Trophoblast cell (in vitro differentiated cells and primary cell): ENCODE data around the gene IER3.
A peak's percentile ranks its signal among the peaks of the same experiment; 100 is the strongest.
"Not testable (repeated sequence)": the region's sequence is repeated elsewhere in the genome, so short reads cannot be mapped to it uniquely, and the experiment has no call there.

Source experiments
- DNase-seq, 2 donors: peaks; one replicate each; pipeline ENCODE4 v3.0.0-alpha.2; 2016
- H2AFZ ChIP-seq: 2 replicates; pipeline ENCODE4 v1.6.1; 2013; ENCODE audit warnings: low read length, moderate library complexity, mild to moderate bottlenecking; ENCODE audit not compliant: insufficient read depth, poor library complexity
- H2AK5ac ChIP-seq: 2 replicates; pipeline ENCODE4 v1.6.1; 2013; ENCODE audit warnings: mild to moderate bottlenecking, low read length
- H2BK120ac ChIP-seq: 2 replicates; pipeline ENCODE4 v1.6.1; 2013; ENCODE audit warnings: low read length, mild to moderate bottlenecking, moderate library complexity; ENCODE audit not compliant: insufficient read depth, poor library complexity
- H2BK12ac ChIP-seq: 2 replicates; pipeline ENCODE4 v1.6.1; 2013; ENCODE audit warnings: mild to moderate bottlenecking, low read length, moderate library complexity
- H2BK5ac ChIP-seq: 2 replicates; pipeline ENCODE4 v1.6.1; 2013; ENCODE audit warnings: low read length, low read depth, moderate library complexity, mild to moderate bottlenecking; ENCODE audit not compliant: poor library complexity
- H3K14ac ChIP-seq: 2 replicates; pipeline ENCODE4 v1.6.1; 2013; ENCODE audit warnings: mild to moderate bottlenecking, low read length
- H3K18ac ChIP-seq: 2 replicates; pipeline ENCODE4 v1.6.1; 2013; ENCODE audit warnings: mild to moderate bottlenecking, low read length
- H3K23ac ChIP-seq: 2 replicates; pipeline ENCODE4 v1.6.1; 2013; ENCODE audit warnings: low read length
- H3K27ac ChIP-seq: 2 replicates; pipeline ENCODE4 v1.5.1; 2013; ENCODE audit warnings: low read depth, mild to moderate bottlenecking, inconsistent platforms, low read length, moderate library complexity
- H3K27me3 ChIP-seq: 2 replicates; pipeline ENCODE4 v1.6.1; 2013; ENCODE audit warnings: inconsistent platforms, mild to moderate bottlenecking, low read length, moderate library complexity; ENCODE audit not compliant: insufficient read depth
- H3K36me3 ChIP-seq, 2 experiments: 1 replicate in 1 of 2; 2 replicates in 1 of 2; pipeline ENCODE4 v1.6.1; 2013; ENCODE audit warnings: low read length in 2 of 2, mild to moderate bottlenecking in 2 of 2, moderate library complexity in 1 of 2; ENCODE audit not compliant: insufficient read depth in 2 of 2, control insufficient read depth in 1 of 2
- H3K4ac ChIP-seq: 2 replicates; pipeline ENCODE4 v1.6.1; 2013; ENCODE audit warnings: low read depth, mild to moderate bottlenecking, low read length, moderate library complexity
- H3K4me1 ChIP-seq, 2 experiments: 1 replicate in 1 of 2; 2 replicates in 1 of 2; pipeline ENCODE4 v1.6.1; 2013; ENCODE audit warnings: low read length in 2 of 2, mild to moderate bottlenecking in 2 of 2, moderate library complexity in 1 of 2; ENCODE audit not compliant: insufficient read depth in 2 of 2, control insufficient read depth in 1 of 2
- H3K4me2 ChIP-seq: 2 replicates; pipeline ENCODE4 v1.6.1; 2013; ENCODE audit warnings: inconsistent platforms, mild to moderate bottlenecking, low read length, moderate library complexity
- H3K4me3 ChIP-seq: 2 replicates; pipeline ENCODE4 v1.5.1; 2013; ENCODE audit warnings: mild to moderate bottlenecking, low read depth, low read length, inconsistent platforms
- H3K79me1 ChIP-seq: one replicate; pipeline ENCODE4 v1.6.1; 2013; ENCODE audit warnings: low read length
- H3K79me2 ChIP-seq: 2 replicates; pipeline ENCODE4 v1.6.1; 2013; ENCODE audit warnings: low read length, mild to moderate bottlenecking; ENCODE audit not compliant: control insufficient read depth, insufficient read depth, poor library complexity
- H3K9ac ChIP-seq: 2 replicates; pipeline ENCODE4 v1.6.1; 2013; ENCODE audit warnings: mild to moderate bottlenecking, low read length
- H3K9me3 ChIP-seq: 2 replicates; pipeline ENCODE4 v1.6.1; 2013; ENCODE audit warnings: low read depth, mild to moderate bottlenecking, control low read depth, inconsistent platforms, low read length; ENCODE audit not compliant: insufficient read depth
- H4K12ac ChIP-seq: 2 replicates; pipeline ENCODE4 v1.6.1; 2013; ENCODE audit warnings: low read depth, mild to moderate bottlenecking, low read length, moderate library complexity
- H4K8ac ChIP-seq: 2 replicates; pipeline ENCODE4 v1.6.1; 2013; ENCODE audit warnings: low read depth, mild to moderate bottlenecking, low read length, moderate library complexity
- H4K91ac ChIP-seq: one replicate; pipeline ENCODE4 v1.6.1; 2013; ENCODE audit warnings: low read depth, mild to moderate bottlenecking, low read length, moderate library complexity
- WGBS: extraction: QIAGEN DNeasy Blood & Tissue Kit; methylation state at CpG from one replicate; pipeline ENCODE4 v1.1.7; 2013; ENCODE audit warnings: missing lambda C conversion rate; ENCODE audit not compliant: insufficient read length, insufficient coverage; ENCODE audit errors: extremely low coverage; 5-methylcytosine and 5-hydroxymethylcytosine counted together

Gene IER3

GRCh38 chr6:30760549-30760948 lies 16.2 kb upstream of the IER3 start:
- no CpG with 5 or more reads among the region's 8 CpGs for WGBS

DNA sequence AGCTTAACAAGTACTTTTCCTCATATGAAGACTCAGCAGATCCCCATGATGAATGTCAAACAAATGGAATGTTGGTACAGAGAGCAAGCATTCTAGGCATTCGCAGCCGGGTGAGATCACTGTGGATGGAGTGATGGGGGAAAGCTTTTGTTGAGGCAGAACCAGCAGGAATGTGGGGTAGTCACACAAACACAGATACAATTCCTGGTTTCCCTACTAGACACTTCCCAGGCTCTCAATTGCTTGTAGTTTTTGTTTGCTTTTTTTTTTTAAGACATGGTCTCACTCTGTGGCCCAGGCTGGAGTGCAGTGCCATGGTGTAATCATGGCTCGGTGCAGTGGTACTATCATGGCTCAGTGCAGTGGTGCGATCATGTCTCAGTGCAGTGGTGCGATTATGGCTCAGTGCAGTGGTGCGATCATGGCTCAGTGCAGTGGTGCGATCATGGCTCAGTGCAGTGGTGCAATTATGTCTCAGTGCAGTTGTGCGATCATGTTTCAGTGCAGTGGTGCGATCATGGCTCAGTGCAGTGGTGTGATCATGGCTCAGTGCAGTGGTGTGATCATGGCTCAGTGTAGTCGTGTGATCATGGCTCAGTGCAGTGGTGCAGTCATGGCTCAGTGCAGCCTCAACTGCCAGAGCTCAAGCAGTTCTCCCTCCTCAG lies 15.4 kb upstream of the IER3 start:
- peaks cover 55% of the 10 kb centered on the region for H3K79me1 ChIP-seq
- H3K27me3 ChIP-seq: no peaks in the 10 kb centered on the region
- H3K9ac ChIP-seq: no peak overlapping the region
- H3K18ac ChIP-seq: peak overlapping the region; percentile 98
- H3K4me3 ChIP-seq: peak overlapping the region; percentile 50
- peak overlapping the region; percentile 98 for H4K91ac ChIP-seq
- peak; percentile 86 to 92 for DNase-seq
- H2AK5ac ChIP-seq: peak overlapping the region; percentile 99
- peak overlapping the region; percentile 5 for H3K23ac ChIP-seq
- H3K4me2 ChIP-seq: no peak overlapping the region
- peak overlapping the region; percentile 97 for H3K14ac ChIP-seq
- H3K9me3 ChIP-seq: peaks cover 3% of the 10 kb centered on the region
- peaks cover 20 to 28% of the 10 kb centered on the region in 2 experiments for H3K4me1 ChIP-seq
- H2BK12ac ChIP-seq: peak overlapping the region; percentile 100
- peak overlapping the region; percentile 93 for H2AFZ ChIP-seq
- H3K4ac ChIP-seq: peak overlapping the region; percentile 85
- peaks cover 13% of the 10 kb centered on the region for H3K79me2 ChIP-seq
- no peaks in the 10 kb centered on the region for H3K36me3 ChIP-seq
- H4K12ac ChIP-seq: peak overlapping the region; percentile 9
- H3K27ac ChIP-seq: peak overlapping the region; percentile 96
- WGBS: no CpG with 5 or more reads among the region's 10 CpGs
- peak overlapping the region; percentile 99 for H2BK120ac ChIP-seq
- peak overlapping the region; percentile 72 for H4K8ac ChIP-seq
- H2BK5ac ChIP-seq: peak overlapping the region; percentile 98

More at GRCh38 chr6:30760549-30760948, 16.2 kb upstream of the IER3 start:
- H2BK12ac ChIP-seq: peak overlapping the region; percentile 82
- H4K91ac ChIP-seq: peak overlapping the region; percentile 92
- H4K8ac ChIP-seq: peak overlapping the region; percentile 40
- no peaks in the 10 kb centered on the region for H3K27me3 ChIP-seq
- no peak overlapping the region for H3K4ac ChIP-seq
- peak in 1 of 2 donors; percentile 31 for DNase-seq
- no peak overlapping the region for H3K4me2 ChIP-seq
- peak overlapping the region; percentile 90 for H2BK5ac ChIP-seq
- no peak overlapping the region for H3K9ac ChIP-seq
- H3K14ac ChIP-seq: peak overlapping the region; percentile 55
- no peak overlapping the region for H3K23ac ChIP-seq
- peaks cover 3% of the 10 kb centered on the region for H3K9me3 ChIP-seq
- H3K18ac ChIP-seq: no peak overlapping the region
- H2AFZ ChIP-seq: no peak overlapping the region
- H2BK120ac ChIP-seq: peak overlapping the region; percentile 73
- H3K4me3 ChIP-seq: no peak overlapping the region
- H3K79me1 ChIP-seq: peaks cover 52% of the 10 kb centered on the region
- peaks cover 13% of the 10 kb centered on the region for H3K79me2 ChIP-seq
- H4K12ac ChIP-seq: no peak overlapping the region
- no peak overlapping the region for H2AK5ac ChIP-seq
- H3K4me1 ChIP-seq: peaks cover 20 to 30% of the 10 kb centered on the region in 2 experiments
- no peaks in the 10 kb centered on the region for H3K36me3 ChIP-seq
- H3K27ac ChIP-seq: peak overlapping the region; percentile 58

DNA sequence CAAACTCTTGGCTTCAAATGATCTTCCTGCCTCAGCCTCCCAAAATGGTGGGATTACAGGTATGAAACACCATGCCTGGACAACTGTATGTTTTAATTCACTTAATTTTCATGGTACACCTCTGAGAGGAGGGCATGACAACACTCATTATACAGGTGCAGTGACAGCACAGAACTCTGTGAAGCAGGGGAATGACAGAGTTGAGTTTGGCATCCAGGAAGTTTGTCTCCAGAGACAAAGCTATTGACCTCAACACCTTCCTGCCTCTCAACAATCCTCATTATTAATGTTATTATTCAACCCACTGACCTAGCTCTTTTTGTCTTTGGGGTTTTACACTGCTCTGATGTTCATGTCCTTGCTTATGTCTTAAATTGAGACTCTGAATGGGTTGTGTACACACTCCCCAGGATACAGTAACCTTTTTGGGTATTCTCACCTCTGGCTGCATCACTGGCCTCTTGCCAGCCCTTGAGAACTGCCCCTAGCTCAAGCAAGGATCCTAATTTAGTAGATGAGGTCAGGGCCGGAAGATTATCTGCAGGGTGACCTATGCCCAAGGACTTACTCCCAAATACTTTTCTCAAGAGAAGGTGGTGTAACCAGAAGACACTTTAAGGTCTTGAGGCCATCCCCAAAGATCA lies 13.0 kb upstream of the IER3 start:
- WGBS: no CpG with 5 or more reads among the region's 1 CpG
- Histone ChIP-seq H2AFZ (no peak overlapping the region), H3K79me2 (peaks cover 13% of the 10 kb centered on the region), H3K4me1 (peaks cover 20 to 25% of the 10 kb centered on the region in 2 experiments), H4K8ac (no peak overlapping the region), H4K91ac (peak overlapping the region; percentile 59), H3K79me1 (peaks cover 51% of the 10 kb centered on the region), H2BK120ac (peak overlapping the region; percentile 52), H3K4me3 (no peak overlapping the region), H4K12ac (no peak overlapping the region), H3K27me3 (no peaks in the 10 kb centered on the region), H3K4me2 (no peak overlapping the region), H3K14ac (peak overlapping the region; percentile 9), H3K4ac (no peak overlapping the region), H2BK5ac (peak overlapping the region; percentile 52), H2AK5ac (no peak overlapping the region), H3K36me3 (no peaks in the 10 kb centered on the region), H2BK12ac (peak overlapping the region; percentile 78), H3K23ac (no peak overlapping the region), H3K18ac (no peak overlapping the region), H3K9me3 (peaks cover 3% of the 10 kb centered on the region), H3K27ac (no peak overlapping the region), H3K9ac (no peak overlapping the region)
- DNase-seq: no peak

GRCh38 chr6:30756405-30757003 lies 12.2 kb upstream of the IER3 start:
- H3K9ac ChIP-seq, DNase-seq, H3K4ac ChIP-seq, H3K27me3 ChIP-seq, H2AK5ac ChIP-seq, H3K27ac ChIP-seq, H3K14ac ChIP-seq, H3K23ac ChIP-seq, H3K18ac ChIP-seq, H2AFZ ChIP-seq, H4K12ac ChIP-seq, H2BK12ac ChIP-seq, H2BK5ac ChIP-seq, H3K4me2 ChIP-seq, H4K8ac ChIP-seq, H3K9me3 ChIP-seq, H3K4me3 ChIP-seq, H3K36me3 ChIP-seq: not testable (repeated sequence)
- Histone ChIP-seq H3K79me2 (peaks cover 13% of the 10 kb centered on the region), H3K4me1 (peaks cover 27 to 31% of the 10 kb centered on the region in 2 experiments), H3K79me1 (peaks cover 53% of the 10 kb centered on the region), H4K91ac (peak overlapping the region; percentile 65), H2BK120ac (peak overlapping the region; percentile 59)
- no CpG with 5 or more reads among the region's 7 CpGs for WGBS
